ENCODE measurements around the gene CYP46A1. TPM values are rescaled to one million over a fixed set of nuclear protein-coding genes. Genes with fewer than 3 reads are reported as not detected.

Gene CYP46A1
- total RNA-seq, 1 donor from 2014 or later, result 1.1 TPM

GRCh38 chr14:99756796-99757195 lies 72.7 kb downstream of the CYP46A1 start:
- no peaks in the 10 kb centered on the region for H3K36me3 ChIP-seq
- H3K4me2 ChIP-seq, result no peak overlapping the region
- H3K9me3 Mint-ChIP-seq, result no peaks in the 10 kb centered on the region
- H3K4me3 Mint-ChIP-seq, result no peak overlapping the region
- peaks cover 25% of the 10 kb centered on the region for H3F3A ChIP-seq (ENCODE audit: low read depth)
- H3K27ac ChIP-seq, result no peak overlapping the region
- H3K4me1 ChIP-seq, result peaks cover 22% of the 10 kb centered on the region
- peaks cover 13% of the 10 kb centered on the region for H3K27me3 Mint-ChIP-seq (ENCODE audit: insufficient read depth, low read depth)
- no peaks in the 10 kb centered on the region for H4K20me1 ChIP-seq (ENCODE audit: low read depth)
- H3K9ac ChIP-seq, result no peak overlapping the region
- peak overlapping the region; percentile 24 for H3K27ac Mint-ChIP-seq
- H3K36me3 Mint-ChIP-seq, result no peaks in the 10 kb centered on the region
- DNase-seq (ENCODE audit: low spot score), result no peak
- peaks cover 46% of the 10 kb centered on the region for H3K4me1 Mint-ChIP-seq
- no peak overlapping the region for H2AFZ ChIP-seq (replicated peaks)
- no peaks in the 10 kb centered on the region for H3K9me3 ChIP-seq (ENCODE audit: low read depth)
- TF ChIP-seq EZH2 (IDR thresholded peaks at IDR 0.05), result no peak
- TF ChIP-seq EZH2phosphoT487 (IDR thresholded peaks at IDR 0.05), result no peak
- no peak for TF ChIP-seq CTCF (IDR thresholded peaks at IDR 0.05)
- H3K79me2 ChIP-seq (ENCODE audit: low read depth), result no peaks in the 10 kb centered on the region
- H3K27me3 ChIP-seq, result no peaks in the 10 kb centered on the region
- H3K4me3 ChIP-seq, result no peak overlapping the region

GRCh38 chr14:99757331-99758070 lies 73.4 kb downstream of the CYP46A1 start:
- Histone ChIP-seq H3K9me3 (ENCODE audit: low read depth) (no peaks in the 10 kb centered on the region), H3K4me3 (no peak overlapping the region), H3K36me3 (no peaks in the 10 kb centered on the region), H3K79me2 (ENCODE audit: low read depth) (no peaks in the 10 kb centered on the region), H3K4me2 (no peak overlapping the region), H4K20me1 (ENCODE audit: low read depth) (no peaks in the 10 kb centered on the region), H2AFZ (replicated peaks) (no peak overlapping the region), H3K27ac (no peak overlapping the region), H3F3A (ENCODE audit: low read depth) (peaks cover 25% of the 10 kb centered on the region), H3K27me3 (no peaks in the 10 kb centered on the region), H3K9ac (no peak overlapping the region), H3K4me1 (peaks cover 22% of the 10 kb centered on the region)
- H3K4me3 Mint-ChIP-seq, result no peak overlapping the region
- H3K27me3 Mint-ChIP-seq (ENCODE audit: insufficient read depth, low read depth), result peaks cover 13% of the 10 kb centered on the region
- no peaks in the 10 kb centered on the region for H3K36me3 Mint-ChIP-seq
- TF ChIP-seq EZH2phosphoT487 (IDR thresholded peaks at IDR 0.05), result no peak
- no peak for TF ChIP-seq CTCF (IDR thresholded peaks at IDR 0.05)
- no peak for TF ChIP-seq EZH2 (IDR thresholded peaks at IDR 0.05)
- no peaks in the 10 kb centered on the region for H3K9me3 Mint-ChIP-seq
- peaks cover 47% of the 10 kb centered on the region for H3K4me1 Mint-ChIP-seq
- DNase-seq (ENCODE audit: low spot score), result no peak
- peak overlapping the region; percentile 15 for H3K27ac Mint-ChIP-seq

GRCh38 chr14:99758121-99758821 lies 74.2 kb downstream of the CYP46A1 start:
- Histone ChIP-seq H3K79me2 (ENCODE audit: low read depth) (no peaks in the 10 kb centered on the region), H3K27ac (no peak overlapping the region), H3F3A (ENCODE audit: low read depth) (peaks cover 24% of the 10 kb centered on the region), H3K9me3 (ENCODE audit: low read depth) (no peaks in the 10 kb centered on the region), H3K4me1 (peaks cover 21% of the 10 kb centered on the region), H3K4me3 (no peak overlapping the region), H2AFZ (replicated peaks) (no peak overlapping the region), H4K20me1 (ENCODE audit: low read depth) (no peaks in the 10 kb centered on the region), H3K27me3 (no peaks in the 10 kb centered on the region), H3K36me3 (no peaks in the 10 kb centered on the region), H3K9ac (no peak overlapping the region), H3K4me2 (no peak overlapping the region)
- Mint-ChIP-seq H3K27ac (peak overlapping the region; percentile 15), H3K4me3 (peak overlapping the region; percentile 33), H3K27me3 (ENCODE audit: insufficient read depth, low read depth) (peaks cover 16% of the 10 kb centered on the region), H3K9me3 (no peaks in the 10 kb centered on the region), H3K36me3 (no peaks in the 10 kb centered on the region), H3K4me1 (peaks cover 43% of the 10 kb centered on the region)
- no peak for TF ChIP-seq EZH2 (IDR thresholded peaks at IDR 0.05)
- no peak for TF ChIP-seq EZH2phosphoT487 (IDR thresholded peaks at IDR 0.05)
- no peak for TF ChIP-seq CTCF (IDR thresholded peaks at IDR 0.05)
- peak; percentile 32 for DNase-seq (ENCODE audit: low spot score)

Data from neural progenitor cell (in vitro differentiated cells).